ENCODE results near the gene MUS81.
"Not testable (repeated sequence)": the region's sequence is repeated elsewhere in the genome, so short reads cannot be mapped to it uniquely, and the experiment has no call there.

MUS81 gene

DNA sequence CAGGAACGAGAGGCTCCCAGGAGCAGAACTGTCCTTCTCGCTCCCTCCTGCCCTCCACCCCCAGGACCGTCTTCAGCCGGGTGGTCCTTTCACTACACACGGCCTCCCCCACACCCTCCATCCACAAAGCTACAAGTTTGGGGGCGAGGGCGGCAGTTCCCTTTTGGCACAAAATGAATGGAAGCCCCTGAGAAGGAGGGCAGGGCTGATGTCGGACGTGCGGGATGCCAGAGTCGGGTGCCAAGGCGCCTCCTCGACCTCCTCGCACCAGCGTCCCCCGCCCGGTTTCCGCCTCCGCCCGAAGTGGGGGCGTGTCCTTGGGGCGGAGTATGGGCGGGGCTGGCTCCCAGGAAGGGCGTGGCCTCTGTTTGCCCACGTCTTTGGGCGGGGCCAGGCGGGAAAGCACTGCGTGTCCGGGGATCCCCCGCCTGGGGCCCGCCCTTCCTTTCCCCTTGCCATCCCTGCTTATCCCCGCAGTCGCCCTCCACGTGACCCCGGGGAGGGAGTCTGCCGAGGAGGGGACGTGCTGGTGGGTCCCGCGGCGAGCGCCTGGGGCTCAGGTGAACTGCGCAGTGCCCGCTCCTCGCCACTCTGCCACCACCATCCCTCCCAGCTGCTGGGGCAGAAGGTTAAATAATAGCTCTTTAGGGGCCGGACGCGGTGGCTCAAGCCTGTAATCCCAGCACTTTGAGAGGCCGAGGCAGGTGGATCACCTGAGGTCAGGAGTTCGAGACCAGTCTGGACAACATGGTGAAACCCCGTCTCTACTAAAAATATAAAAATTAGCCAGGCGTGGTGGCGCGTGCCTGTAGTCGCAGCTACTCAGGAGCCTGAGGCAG is 13.3 kb downstream of the MUS81 start:
- peak; percentile 93 for DNase-seq

DNA sequence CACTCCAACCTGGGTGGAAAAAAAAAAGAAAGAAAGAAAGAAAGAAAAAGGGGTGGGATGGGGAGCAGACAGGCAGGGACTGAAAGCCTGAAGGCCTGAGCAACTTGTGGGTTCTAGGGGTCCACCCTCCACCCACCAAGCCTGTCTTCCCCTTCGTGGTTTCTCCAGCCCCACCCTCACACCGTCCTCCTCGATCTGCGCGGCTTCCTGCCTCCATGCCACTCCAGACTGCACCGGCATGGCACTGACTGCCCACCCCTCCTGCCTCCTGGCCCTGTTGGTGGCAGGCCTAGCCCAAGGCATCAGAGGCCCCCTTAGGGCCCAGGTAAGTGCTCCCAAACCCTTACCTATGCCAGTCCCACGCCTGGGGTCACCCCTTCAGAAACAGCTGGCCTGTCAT is 19.4 kb downstream of the MUS81 start, which contains the start of gene CTSW:
Gene CTSW (plus strand): TSS at position 221 of the 400 bp plus-strand sequence. CDS start 18 bp downstream, at position 239.
- no peak for DNase-seq

DNA sequence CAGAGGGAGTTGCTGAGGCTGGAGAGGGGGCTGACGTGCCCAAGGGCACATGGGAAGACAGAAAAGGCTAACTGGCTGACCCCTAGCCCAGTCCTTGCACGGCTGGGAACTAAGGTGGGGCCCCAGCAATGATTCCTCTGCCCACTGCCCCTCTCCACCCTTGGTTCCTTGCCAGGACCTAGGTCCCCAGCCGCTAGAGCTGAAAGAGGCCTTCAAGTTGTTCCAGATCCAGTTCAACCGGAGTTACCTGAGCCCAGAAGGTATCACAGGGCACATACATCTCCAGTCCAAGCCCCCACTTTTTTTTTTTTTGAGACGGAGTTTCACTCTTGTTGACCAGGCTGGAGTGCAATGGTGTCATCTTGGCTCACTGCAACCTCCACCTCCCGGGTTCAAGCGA is 19.8 kb downstream of the MUS81 start:
- no peak for DNase-seq

DNA sequence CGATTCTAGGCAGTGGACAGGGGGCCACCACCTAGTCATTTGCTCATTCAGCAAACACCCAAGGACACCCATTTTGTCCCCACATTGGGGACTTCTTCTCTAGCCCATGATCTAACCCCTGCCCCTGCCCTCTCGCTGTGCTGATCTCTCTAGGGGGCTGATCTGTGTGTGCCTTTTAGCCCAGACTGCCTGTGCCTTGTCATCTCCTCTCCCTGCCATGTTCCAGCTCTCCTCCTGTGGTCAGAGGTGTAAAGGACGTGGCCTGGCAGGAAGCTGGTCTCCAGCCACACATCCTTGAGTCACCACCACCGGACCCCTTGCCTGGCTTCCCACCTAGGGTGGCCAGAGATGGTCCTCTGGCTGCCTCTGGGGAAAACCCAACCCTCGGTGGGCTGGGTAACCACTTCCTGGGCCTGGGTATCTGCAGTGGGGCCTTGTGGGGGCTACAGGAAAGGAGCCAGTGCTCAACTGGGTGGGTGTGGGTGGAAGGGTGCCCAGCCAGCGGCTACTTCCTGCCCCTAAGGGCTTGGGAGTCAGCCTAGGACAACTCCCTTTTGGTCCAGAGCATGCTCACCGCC is 20.7 kb downstream of the MUS81 start:
- DNase-seq = no peak

DNA sequence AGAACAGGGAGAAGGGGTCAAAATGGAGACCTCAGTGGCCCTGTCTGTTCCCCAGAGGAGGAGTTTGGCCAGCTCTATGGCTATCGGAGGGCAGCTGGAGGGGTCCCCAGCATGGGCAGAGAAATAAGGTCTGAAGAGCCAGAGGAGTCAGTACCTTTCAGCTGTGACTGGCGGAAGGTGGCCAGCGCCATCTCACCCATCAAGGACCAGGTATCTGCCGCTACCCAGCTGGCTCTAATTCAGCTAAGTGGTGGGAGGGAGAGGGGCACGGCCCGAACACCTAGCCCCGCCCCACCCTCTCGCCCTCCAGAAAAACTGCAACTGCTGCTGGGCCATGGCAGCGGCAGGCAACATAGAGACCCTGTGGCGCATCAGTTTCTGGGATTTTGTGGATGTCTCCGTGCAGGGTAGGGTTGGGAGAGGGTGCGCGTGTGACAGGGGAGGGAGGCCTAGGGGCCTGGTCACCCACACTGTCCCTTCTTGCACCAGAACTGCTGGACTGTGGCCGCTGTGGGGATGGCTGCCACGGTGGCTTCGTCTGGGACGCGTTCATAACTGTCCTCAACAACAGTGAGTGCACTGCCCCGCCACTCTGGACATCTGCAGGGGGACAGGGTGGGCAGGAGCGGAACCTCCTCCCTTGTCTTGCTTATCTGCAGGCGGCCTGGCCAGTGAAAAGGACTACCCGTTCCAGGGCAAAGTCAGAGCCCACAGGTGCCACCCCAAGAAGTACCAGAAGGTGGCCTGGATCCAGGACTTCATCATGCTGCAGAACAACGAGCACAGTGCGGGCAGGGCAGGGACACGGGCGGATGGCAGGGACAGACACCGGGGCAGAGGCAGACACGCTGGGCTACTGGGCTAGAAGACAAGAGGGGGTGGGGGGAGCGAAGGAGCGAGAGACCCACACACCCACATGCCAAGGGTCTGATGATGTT is 22.2 kb downstream of the MUS81 start:
- no peak for DNase-seq

DNA sequence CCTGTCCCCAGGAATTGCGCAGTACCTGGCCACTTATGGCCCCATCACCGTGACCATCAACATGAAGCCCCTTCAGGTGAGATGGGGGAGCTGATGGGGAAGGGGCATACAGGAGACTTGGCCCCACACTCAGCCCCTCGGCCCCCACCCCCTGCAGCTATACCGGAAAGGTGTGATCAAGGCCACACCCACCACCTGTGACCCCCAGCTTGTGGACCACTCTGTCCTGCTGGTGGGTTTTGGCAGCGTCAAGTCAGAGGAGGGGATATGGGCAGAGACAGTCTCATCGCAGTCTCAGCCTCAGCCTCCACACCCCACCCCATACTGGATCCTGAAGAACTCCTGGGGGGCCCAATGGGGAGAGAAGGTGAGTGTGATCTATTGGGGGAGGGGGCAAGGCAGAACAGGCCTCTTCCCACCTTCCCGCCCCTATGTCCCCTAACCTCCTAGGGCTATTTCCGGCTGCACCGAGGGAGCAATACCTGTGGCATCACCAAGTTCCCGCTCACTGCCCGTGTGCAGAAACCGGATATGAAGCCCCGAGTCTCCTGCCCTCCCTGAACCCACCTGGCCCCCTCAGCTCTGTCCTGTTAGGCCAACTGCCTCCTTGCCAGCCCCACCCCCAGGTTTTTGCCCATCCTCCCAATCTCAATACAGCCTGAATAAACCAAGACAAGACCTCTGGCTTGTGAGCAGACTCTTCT is 23.0 kb downstream of the MUS81 start:
- DNase-seq = no peak

DNA sequence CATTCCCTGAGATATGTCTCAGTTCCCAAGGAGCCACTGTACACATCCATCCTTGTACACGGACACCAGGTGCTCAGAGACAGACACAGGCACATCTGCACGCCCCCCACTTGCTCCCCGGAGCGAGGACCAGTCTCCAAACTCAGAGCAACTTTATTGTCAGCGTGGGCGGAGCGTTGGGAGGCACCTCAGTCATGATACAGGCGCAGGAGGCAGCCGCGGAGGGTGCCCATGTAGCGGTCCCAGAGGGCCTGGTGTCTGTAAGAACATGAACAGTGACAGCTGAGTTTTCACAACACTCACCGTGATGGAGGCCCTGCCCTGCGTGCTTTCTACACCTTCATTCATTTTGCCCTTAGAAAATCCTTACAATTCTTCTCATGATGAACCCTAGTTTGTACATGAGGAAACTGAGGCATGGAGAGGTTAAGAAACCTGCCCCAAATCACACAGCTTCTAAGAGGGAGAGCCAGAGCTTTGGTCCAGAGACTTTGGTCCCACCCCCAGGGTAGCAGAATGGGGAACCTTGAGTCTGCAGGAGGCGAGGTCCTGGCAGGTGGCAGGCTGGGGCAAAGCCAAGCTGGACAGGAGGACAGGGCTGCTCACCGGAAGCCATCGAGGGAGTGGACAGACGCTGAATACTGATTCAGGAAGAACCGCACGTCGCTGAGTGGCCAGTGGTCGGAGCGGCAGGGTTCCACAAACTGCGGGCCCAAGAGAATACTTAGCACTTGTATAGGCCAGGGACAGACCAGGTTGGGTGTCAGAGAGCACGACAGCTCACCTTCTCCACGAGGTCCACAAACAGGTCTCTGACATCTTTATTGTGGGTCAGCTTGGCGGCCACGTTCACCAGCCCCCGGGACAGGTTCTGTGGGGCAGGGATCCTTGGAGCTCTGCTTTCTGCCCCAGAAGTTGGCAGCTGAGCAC is 23.8 kb downstream of the MUS81 start:
- DNase-seq = no peak

DNA sequence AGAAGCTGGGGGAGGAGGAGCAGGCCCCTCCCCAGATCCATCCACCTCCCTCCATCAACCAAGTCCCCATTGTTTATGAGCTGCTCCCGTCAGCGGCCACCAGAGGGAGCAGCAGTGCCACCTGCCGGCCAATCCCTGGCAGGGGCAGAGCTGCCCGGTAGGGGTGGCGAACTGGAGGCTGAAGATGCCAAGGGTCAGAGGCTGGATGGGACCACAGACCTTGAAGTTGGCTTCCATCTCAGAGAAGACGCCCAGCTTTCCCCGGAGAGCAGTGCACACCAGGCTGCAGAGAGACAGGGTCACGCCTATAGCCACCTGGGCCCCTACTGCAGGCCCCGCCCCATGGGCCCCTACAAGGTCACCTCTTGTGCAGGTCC is 24.5 kb downstream of the MUS81 start:
- no peak for DNase-seq

DNA sequence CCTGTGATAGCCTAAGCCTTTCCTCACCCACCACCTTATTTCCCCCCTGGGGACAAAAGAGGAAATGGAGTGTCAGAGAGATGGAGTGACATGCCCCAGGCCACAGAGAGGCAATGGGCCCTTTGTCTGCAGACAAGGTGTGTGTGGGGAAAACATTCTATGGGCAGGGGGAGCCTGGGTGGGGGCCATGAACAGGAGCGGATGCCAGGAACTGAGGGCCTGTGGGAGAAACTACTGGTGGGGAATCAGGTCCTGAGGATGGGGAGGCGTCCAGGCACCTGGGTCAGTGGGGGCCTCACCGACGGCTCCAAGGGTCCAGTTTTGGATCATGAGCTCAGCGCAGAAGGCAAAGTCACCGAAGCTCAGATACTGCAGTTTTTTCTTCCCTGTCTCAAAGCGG is 25.0 kb downstream of the MUS81 start:
- no peak for DNase-seq

DNA sequence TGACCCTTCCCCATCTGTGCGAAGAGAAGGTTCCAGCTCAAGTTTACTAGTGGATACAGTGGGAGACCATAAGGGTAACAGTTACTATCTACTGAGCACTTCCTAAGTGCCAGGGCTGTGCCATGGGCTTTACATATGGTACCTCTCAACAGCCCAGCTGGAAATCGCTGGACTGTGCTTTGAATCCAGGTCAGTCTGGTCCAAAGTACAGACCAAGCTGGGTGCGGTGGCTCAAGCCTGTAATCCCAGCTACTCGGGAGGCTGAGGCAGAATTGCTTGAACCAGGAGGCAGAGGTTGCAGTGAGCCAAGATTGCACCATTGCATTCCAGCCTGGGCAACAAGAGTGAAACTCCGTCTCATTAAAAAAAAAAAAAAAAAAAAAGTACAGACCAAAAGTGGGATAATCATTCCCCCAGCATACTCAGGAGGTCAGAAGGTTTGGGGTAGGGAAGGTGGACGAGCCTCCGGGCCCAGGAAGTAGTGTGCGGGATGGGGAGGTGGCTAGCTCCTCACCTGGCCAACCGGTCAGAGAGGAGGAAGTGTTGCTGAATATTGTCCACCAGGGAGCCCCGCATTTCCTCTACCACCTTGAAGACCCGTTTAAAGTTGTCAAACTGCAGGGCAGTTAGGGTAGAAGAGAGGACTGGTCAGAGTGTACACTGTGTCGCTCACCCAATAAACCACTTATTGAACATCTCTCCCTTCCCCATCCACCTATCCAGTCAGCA is 25.7 kb downstream of the MUS81 start:
- DNase-seq = no peak

DNA sequence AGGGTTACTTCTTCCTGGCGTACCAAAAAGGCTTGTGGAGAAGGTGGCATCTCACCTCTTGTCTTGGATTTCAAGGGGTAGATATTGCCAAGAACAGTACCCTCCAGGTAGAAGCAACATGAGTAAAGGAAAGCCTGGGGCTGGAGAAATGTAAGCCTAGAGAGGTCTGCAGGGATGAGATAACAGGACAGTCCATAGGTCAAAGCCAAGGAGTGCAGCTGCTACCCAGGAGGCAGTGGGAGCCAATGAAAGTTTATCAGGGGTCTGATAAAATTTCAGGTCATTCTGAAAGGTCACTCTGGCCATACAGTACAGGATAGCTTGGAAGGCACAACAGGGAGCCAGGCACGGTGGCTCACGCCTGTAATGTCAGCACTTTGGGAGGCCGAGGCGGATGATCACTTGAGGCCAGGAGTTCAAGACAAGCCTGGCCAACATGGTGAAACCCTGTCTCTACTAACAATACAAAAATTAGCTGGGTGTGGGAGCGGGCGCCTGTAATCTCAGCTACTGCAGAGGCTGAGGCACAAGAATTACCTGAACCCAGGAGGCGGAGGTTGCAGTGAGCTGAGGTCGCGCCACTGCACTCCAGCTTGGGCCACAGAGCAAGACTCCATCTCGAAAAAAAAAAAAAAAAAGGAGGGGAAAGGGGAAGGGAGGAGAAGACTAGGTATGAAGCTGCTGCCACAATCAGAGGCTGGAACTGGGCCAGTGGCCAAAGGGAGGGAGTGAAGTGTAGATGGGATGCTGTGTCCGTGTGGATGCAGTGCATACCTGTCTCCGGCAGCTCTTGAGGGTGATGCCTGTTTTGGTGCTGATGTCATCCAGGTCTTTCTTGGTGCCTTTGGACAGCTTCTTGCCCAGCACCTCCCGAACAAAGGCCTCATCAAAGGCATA is 26.8 kb downstream of the MUS81 start:
- DNase-seq = no peak

DNA sequence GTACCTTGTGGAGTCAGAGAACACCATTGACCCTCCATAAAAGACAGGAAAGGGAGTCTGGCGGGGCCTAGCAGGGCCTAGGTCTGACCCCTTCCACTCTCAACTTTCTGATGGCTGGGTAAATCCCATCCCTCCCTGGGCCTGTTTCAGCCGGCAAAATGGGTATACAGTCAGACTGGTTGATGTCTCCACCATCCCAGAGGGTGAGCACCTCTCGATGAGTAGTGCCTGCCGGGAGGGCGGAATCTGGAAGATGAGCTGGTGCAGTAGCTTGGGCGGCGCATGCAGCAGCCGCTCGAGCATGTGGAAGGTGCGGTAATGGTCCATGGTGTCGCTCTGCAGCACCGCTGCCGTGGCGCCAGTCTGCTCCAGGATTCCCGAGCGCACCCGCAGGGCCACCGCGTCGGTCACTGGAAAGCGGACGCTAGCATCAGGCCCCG is 27.5 kb downstream of the MUS81 start:
- no peak for DNase-seq

DNA sequence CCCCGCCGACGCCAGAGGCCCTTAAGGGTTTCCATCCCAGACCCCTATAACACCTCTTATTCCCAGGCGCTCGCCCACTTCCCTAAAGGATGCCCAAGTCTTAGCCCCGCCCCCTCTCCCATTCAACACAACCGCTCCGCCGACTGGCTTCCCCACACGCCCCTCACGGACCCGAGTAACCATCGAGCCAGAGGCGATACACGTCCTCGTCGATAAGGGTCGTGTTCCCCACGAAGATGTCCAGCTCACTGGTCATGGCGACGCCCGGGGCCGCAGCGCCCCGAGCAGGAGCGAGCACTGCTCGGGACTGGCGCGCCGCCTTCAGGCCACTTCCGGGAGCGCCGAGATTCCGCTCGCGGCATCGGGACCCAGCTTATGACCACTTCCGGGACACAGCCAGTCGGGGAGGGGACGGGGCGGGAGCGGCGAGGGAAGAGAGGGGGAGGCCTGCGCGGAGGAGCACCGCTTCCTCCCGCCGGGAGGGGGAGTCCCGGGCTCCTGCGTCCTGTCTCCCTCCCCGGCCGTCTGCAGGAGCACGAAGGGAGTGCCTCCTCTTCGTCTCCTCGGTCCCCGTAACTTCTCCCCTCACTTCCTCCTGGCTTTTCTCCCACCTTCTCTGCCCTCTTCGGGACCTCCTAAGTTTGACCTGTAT is 28.1 kb downstream of the MUS81 start, which contains the start of gene FIBP:
Gene FIBP (minus strand): TSS at position 309 of the 652 bp plus-strand sequence. CDS start 53 bp downstream, at position 256.
- peak; percentile 93 for DNase-seq

DNA sequence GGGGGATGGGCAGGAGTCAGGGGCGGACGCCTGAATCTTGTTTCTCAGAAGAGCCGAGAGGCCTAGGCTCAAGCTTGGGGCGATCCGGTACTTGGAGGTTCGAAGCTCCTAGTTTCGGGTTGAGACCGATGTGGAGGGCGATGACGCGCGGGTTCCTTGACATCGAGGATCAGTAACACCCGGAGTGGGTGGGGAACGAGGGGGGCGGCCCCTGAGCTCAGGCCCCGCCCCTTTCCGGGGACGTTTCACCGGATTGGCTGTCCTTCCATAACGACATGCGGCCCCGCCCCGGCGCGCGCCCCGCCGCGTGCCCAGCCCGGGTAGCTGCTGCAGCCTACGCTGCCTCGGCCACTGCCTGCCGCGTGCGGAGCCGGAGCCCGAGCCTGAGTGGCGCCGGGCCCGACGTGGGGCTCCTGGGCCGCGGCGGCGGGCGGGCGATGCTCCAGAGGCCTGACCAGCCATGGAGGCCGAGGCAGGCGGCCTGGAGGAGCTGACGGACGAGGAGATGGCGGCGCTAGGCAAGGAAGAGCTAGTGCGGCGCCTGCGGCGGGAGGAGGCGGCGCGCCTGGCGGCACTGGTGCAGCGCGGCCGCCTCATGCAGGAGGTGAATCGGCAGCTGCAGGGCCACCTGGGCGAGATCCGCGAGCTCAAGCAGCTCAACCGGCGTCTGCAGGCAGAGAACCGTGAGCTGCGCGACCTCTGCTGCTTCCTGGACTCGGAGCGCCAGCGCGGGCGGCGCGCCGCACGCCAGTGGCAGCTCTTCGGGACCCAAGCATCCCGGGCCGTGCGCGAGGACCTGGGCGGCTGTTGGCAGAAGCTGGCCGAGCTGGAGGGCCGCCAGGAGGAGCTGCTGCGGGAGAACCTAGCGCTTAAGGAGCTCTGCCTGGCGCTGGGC is 30.3 kb downstream of the MUS81 start, which contains the start of gene CCDC85B:
Gene CCDC85B (plus strand): TSS at position 350 of the 895 bp plus-strand sequence. CDS start 111 bp downstream, at position 461.
- DNase-seq = peak; percentile 96

DNA sequence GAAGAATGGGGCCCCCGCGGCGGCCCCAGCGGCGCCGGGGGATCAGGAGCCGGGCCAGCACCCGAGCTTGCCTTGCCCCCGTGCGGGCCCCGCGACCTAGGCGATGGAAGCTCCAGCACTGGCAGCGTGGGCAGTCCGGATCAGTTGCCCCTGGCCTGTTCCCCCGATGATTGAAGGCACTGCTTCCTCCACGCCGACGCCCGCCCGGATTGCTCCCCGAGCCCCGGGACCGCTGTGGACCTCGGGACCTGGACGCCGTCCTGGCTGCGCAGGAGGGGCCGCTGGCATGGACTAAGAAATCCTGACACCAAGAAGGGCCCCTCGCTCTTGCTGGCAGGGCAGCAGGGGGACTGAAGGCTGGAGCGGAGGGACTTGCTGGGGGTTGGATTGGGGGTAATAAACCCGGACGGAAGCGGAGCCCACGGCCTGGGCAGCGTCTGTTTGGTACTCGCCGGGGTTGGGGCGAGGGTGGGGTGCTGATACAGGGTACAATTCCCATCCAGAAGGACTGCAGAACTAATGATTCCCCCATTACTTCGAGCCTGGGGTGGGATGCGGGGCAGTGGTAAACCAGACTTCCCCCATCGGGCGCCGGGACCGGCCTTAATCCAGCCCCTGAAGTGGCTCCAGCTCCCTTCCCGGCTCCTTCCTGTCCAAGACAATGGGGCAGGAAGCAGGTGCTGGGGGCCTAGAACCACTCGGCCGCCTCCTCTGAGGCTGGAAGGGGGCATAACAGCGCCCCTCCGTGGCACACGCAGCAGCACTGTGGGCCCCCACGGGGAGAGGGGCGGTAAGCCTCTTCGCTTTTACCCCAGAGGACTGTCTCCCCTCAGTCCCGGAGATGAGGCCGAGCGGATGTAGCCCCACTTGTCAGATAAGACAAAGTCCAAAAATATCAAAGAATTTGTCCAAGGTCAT is 31.2 kb downstream of the MUS81 start:
- no peak for DNase-seq

DNA sequence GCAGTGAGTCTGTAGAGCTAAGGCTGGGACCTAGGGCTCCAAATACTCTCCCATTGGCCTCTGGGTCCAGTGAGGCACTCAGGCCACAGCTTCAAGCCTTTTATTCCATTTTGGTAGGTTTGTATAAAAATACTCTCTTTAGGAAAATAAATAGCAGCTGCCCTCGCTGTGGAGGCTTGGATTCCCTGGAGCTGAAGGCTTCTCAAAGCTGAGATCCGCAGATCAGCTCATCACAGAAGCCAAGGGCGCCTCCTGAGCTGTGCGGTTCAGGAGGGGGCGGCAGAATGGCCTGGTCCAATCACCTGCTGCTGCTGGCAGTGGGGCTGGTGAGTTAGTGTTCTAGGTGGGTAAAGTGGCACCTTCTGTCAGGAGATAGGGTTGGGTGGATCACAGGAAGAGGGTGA is 31.9 kb downstream of the MUS81 start:
- not testable (repeated sequence) for DNase-seq
